Measurements from ENCODE around the gene PAK1. TPM values are rescaled to one million over a fixed set of nuclear protein-coding genes. Genes with fewer than 3 reads are reported as not detected.
A peak's percentile ranks its signal among the peaks of the same experiment; 100 is the strongest.

Gene PAK1
- polyA plus RNA-seq, 3 donors, result 81.5 to 98.1 (median 96.6) TPM

DNA sequence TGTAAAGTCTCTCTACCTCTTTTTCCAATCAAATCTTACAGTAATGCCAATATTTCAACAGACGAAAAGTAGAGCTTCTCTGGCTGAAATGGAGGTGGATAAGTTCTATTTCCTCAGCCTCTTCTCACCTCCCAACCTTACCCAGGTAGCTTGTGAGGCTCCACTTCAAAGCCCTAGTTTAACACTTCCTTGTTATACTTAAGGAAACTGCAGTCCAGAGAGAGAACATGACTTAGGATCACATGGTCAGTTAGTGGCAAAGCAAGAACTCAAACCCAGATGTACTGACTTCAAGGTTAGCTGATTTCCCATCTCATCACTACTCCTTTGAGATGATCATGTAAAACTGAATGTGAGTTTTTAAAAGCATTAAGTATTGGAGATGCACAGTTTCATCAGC lies 32.5 kb downstream of the PAK1 start:
- DNase-seq, result no peak

DNA sequence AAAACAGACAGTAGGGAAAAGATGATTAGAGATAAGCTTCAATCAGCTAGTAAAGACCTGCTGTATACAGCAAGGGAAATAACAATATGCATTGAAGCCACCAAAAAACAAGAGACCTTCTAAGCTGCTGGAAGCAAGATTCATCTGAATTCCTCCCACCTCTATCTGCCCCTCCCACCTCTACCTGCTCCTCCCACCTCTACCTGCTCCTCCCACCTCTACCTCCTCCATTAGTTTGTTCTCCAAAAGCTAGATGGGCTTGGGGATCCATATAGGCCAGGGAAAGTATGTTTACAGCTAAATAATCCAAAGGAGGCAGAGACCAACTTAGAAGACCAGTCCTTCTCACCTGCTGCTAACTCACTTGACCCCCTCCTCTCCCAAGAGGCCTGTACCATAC lies 33.2 kb downstream of the PAK1 start:
- DNase-seq, result no peak

DNA sequence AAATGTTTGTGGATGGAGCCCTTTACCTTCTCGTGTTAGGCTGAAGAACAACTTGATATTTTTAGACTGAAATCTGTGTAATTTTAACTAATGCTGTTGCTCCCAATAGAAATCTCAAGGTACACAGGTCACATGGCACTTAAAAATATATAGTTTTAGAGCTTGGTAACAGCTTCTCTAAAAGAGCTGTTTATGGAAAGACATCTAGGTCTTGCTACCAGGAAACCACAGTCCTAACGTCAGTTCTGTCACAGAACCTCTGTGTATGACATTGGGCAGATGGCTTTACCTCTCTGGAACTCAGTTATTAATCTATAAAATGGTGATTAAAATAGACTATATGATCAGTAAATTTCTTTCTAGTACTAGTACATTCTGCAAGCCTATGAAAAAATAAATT lies 35.4 kb downstream of the PAK1 start:
- no peak for DNase-seq

DNA sequence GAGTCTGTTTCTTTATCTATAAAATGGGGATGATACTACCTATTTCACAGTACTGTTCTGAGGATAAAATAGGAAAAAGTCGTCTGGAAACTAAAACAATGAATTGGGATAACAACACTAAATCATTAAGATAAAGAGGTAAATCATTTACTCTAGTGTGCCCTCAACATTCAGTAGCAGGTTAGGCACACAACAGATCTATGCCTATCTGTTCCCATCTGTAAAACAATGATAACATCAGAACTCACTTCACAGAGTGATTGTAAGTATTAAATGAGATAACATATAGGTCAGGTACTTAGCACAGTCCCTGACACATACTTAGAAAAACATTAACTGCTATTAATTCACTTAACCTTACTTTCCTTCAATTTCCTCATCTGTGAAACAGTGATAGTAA lies 36.9 kb downstream of the PAK1 start:
- DNase-seq, result no peak

DNA sequence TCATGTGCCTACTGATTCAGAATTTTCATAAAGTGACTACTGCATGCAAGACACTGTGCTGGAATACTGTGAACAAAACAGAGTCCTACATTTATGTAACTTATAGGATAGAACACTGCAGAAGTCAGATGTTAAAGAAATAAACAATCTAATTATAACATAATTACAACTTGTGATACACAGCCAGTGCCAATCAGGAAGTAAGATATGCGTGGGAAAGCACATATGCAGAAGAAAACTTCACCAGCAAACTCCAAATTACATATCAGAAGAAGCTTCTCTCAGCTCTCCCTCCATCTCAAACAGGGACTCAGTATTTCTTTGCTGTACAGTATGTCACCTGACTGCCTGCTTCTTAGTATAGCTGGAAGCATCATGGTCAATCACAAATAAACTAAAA lies 37.4 kb downstream of the PAK1 start:
- no peak for DNase-seq

DNA sequence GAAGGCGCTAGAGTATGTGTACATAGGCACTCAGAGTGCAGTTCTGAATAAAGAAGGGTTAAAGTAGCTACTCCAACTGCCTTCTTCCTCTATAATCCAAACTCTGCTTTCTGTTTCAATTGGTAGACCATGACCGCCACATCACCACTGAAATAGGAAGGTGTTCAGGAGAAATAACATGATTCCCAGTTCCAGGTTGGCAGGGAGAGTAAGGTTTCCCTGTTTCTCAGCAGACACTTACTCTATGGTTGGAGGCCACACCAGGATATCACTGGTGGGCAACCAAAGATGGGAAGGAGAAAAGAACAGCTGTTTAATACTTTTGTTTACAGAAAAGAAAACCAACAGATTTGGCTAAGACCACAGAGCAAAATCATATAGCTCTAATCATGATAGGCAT lies 37.9 kb downstream of the PAK1 start:
- no peak for DNase-seq

DNA sequence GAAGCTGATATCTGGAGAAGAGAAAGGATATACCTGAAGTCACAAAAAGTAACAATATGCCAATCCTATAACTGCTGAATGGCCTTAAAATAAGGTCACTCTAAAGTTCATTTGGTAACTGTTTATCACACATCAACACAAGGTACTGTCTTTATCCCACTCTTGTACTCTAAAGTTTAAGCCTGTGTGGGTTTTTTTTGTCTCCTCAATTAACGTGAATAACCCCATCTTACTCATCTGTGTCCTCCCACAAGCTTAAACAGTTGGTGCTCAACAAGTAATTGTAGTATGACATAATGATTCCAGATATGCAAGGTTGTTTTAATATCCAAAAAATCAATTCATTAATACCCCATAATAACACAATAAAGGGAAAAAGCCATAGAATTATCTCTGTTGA lies 42.1 kb downstream of the PAK1 start:
- DNase-seq, result no peak

DNA sequence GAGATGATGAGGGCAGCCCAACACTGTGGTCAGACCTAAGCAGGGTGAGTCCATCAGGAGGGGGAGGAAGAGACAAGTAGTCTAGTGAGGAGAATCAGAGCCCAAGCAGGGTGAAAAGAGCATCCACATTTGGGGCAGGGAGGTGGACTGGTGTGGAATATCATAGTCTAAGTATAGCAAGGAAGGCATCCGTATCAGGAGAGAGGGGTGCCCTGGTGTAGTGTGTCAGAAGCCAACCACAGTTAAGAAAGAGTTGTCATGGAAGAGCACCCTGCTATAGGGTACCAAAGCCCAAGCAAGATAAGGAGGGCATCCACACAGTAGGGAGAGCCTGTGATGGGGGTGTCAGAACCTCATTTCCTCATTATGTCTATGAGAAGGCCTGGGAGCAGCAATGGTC lies 45.3 kb downstream of the PAK1 start:
- DNase-seq, result no peak

DNA sequence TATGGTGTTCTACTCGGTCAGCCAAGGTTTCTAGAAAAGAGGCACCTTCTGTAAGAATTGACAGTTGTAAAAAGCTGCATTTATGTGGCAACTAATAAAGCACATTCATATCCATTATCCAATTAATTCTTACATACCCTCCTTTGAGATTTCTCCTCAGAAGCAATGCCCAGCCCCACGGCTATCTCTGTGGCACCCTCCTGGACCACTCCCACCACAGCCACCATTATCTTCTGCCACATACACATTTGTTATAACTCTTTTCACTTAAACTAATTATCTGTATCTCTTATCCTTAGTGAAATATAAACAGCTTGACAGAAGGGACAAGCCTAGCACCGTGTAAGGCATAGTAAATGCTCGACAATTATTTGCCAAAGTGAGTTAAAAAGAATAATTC lies 48.5 kb downstream of the PAK1 start:
- DNase-seq, result no peak

DNA sequence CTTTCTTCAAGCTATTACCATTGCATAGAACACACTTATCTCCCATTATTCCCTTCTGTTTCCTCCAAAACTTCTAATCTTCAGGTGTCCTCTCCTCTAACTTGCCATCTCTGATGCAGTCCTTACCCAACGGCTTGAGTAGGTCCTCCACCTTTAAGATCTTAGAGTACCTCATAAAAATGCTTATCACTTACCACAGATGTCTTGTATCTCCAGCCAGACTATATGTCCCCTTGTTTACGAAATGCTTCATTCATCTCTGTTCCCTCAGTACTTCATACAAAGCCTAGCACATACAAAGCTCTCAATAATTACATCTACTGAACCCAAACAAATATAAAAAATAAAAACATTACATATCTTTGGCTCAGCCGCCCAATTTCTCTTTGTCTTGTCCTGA lies 49.2 kb downstream of the PAK1 start:
- no peak for DNase-seq

DNA sequence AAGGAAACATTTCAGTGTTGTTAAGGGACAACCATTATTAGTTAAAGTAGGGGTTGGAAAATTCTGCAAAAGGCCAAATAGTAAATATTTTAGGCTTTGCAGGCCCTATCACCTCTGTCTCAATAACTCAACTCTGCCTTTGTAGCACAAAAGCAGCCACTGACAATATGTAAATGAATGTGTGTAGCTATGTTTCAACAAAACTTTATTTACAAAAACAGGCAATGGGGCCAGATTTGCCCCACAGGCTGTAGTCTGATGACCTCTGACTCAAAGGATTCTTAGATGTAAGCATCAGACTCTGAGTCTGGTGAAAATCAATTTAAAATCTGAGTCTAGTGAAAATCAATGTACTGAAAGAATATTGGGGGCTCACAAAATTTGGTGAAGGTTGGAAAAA lies 50.3 kb downstream of the PAK1 start:
- no peak for DNase-seq

DNA sequence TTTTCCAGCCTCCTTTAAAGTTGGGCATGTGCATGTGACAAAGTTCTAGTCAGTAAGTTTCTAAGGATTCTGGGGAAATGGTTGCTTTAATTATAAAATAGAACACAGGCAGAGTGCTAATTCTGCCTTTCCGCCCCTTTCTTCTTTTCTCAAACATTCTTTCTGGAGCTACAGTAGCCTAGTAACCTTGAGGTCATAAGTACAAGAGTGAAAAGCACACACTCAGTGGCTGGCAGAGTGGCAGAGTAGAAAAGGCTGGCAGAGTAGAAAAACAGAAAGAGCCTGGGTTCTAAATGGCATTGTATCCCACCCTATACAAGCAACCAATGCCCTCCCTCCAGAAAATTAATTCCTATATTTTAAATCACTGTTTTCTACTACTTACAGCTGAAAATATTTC lies 51.2 kb downstream of the PAK1 start:
- DNase-seq, result no peak

DNA sequence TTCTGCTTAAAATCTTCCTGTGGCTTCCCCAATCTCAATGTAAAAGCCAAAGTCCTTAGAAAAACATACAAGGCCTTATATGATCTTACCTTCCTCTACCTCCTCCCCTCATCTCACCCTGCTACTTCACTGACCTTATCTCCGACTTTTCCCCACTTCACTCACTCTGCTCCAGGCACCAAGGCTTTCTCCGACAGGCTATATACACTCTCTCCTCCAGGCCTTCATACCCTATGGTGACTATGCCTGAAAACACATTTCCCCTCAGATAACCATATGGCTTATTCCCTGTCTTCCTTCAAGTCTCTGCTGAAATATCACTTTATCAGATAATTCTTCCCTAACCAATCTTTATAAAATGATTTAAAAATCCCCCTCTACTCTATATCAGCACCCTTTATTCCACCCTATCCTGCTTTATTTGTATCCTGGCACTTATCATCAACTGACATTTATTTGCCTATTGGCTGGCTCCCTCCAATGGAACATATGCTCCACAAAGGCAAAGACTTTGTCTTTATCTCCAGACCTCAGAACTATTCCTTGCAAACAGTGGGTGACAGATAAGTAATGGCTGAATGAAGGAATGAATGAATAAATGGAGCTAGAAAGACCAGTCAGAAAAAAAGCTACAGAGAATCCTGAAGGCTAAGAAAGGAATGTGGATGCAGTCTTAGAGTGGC lies 52.7 kb downstream of the PAK1 start:
- no peak for DNase-seq

DNA sequence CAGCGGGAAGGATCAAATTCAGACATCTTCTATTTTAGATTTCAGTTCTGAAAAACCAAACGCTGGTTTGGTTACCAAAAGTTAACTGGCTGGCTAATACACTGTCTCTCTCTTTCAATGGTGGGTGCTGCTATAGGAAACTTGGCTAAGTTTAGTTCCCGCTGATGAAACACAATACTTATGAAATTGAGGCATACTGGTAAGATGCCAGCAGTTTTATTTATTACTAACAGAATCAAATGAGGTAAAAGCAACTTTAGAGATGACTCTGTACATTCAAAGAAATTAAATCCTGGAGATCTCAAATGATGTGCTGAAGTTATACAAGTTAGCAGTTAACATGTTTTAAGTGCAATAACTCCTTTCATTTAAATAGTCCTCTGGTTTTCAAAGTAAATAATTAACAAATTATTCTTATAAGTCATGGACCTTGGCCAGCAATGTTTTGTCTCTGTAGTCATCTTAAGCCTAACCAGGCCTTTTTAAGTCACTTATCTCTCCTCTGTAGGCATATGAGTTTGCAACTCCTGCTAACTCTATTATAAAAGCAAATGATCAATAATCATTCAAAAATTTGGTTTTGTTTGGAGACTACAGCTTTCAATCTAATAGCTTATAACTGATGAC lies 54.8 kb downstream of the PAK1 start:
- no peak for DNase-seq

DNA sequence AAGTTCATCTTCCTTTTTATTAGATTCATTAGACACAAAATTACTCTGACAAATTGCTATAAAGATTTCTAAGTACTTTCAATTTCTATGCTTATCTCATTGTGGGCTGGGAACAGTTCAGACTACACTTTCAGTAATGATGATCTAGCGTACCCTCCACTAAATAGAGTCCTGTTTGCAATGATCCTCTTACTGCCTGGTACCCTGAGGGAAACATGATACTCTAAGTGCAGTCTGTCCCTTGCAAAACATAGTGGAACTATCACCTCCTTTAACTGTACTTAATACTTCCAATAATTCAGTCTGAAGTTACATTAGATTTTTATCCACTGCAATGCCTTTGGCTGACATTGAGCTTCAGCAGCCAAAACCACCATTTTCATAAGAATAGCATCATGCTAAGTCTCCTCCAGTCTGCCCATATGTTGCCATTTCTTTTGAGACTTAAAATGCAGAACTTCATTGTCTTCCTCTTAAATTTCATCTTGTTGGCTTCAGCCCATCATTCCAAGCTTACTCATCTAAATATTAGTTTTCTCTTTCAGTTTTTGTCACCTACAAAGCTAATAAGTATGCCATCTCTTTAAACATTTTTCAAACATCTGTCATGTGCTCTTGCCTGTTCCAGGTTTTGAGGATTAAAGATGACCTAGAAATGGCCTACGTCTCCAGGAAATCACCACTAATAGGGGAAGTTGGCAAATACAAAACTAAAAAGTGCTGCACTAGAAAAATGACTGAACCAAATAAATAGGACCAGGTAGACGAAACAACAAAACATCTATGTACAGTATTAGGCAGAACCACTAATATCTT lies 55.5 kb downstream of the PAK1 start:
- no peak for DNase-seq

DNA sequence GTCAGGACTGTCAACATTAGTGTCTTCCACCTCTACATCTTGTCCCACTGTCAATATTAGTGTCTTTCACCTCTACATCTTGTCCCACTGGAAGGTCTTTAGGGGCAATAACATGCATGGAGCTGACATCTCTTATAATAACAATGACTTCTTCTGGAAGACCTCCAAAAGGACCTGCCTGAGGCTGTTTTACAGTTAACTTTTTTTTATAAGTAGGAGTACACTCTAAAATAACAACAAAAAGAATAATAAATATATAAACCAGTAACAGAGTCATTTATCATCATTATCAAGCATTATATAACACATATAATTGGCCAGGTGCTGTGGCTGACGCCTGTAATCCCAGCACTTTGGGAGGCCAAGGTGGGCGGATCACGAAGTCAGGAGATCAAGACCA lies 57.5 kb downstream of the PAK1 start:
- no peak for DNase-seq

DNA sequence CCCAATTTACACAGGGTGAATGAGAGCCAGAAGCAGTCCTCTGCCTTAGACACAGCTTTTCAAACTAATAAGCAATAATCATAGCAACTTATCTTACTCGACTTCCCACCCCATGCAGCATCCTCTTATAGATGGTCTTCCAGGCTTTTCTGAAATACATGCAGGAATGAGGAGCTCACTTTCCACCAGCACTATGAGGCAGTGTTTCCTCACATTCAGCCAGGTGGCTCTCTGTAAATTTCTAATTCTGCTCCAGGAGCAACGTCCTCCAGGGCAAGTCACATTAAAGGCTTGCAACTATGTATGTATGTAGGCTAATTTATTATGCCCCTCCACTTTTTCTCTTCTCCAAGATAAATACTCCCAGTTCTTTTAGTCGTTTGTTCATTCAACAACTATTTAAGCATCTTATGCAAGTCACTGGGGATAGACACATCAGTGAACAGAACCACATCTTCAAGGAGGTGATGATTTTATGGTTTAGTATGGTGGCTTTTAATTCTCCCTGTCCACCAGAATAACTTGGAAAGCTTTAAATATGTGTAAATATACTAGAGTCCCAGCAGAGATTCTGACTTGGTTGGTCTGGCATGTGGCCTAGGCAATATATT lies 59.9 kb downstream of the PAK1 start:
- DNase-seq, result no peak

DNA sequence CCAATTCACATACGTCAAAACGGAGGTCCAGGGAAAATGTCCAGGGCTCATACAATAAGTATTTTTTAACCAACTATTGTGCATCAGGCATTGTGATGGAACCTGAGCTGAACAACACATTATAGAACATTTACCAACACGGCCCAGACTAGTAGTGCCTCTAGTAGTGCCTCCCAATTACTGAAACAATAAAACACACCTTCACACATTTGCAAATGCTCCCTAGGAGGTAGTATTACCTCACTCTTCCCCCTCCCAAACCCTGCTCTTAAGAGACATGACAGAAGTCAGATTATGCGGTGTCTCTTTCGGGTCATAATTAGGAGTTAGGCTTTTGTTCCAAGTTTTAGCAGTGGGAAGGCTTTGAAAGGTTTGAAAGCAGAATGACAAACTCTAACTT lies 61.1 kb downstream of the PAK1 start:
- no peak for DNase-seq

DNA sequence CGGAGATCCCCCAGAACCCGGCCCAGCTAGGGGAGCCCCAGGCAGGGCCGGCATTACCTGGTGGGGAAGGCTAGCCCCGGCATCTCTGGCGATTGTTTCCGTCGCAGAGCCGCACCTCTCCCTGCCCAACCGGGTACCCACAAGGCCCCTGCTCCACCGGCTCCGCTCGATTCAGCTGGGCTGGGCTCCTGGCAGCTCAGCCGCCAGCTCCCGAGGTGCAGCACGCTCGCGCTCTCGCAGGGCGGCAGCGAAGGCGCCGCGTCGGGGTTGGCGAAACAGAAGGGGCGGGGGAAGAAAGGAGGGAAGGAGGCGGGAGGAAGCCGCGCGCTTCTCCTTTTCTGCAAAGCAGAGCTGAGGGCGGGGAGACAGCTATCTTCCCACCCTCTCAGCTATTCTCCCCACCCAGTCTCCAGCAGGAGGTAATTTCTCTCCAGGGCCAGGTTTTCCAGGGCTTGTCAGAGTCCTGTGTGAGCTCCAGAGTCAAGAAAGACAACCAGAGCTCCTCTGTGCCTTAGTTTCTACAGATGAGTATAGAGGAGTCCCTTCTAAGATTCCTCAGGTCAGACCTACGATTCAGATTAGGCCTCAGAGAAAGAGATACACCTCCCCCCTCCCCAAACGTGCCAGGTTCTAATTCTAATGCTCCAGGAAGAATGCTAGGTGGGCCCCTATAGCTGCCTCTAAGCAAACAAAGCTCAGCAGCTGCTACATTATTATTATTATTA lies 62.0 kb downstream of the PAK1 start:
- DNase-seq, result peak; percentile 84

DNA sequence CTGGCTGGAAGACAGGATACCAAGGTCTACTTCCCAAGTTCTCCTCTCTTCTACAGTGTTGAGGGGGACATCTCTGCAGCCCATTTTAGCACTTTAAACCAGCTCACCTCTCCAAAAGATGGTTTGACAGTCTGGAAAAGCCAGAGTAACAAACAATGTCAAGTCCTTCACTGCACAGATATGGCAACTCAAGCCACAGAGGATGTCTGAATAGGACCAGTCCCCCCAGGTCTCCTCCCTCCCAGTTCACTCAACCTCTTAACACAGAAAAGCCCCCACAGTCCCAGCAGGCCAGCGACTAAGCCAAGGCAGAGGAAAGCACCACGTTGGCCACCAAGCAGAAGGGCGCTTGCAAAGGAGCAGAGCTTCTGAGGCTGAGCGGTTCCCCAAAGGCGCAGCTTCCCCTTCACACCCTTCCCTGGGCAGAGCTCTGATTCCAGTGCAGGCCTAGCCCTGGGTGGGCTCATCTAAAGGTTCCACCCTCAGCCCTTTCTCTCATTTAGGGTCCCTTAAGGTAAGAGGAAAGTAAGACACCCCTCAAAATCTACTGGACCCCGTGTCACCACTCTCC lies 62.7 kb downstream of the PAK1 start:
- DNase-seq, result no peak

DNA sequence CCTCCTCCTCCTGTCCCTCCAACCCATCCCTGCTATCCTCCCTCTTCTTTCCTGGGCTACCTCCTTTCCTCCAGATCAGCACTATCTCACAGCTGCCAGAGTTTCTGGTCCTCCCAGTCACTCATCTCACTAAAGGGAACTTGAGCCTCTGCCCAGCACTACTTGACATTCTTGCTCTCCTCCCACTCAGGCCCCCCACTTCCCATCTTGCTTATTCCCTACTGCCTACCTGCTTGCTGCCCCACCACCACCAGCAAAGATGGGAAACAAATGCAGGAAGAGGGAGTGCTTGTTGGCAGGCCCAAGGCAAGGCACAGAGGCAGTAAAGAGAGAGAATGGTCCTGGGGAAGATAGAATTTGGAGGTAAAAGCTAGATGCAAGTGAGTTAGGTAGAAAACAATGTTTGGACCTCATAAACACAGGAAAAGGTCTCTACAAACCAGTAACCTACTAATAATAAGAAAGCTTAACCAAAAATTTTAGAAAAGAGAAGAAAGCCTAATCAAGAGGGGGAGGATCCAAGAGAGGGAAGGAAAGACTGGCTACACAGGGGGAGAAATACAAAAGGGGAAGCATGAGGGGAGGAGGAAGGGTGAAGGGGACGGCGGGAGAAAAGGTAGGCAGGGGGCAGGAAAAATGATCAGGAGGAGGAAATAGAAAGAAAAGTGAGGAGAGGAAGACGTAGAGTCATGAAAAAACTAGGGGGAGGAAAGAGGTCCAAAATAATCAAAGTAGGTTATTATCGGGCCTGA lies 63.6 kb downstream of the PAK1 start:
- DNase-seq, result no peak
